Panc1 (cell line): Measurements from ENCODE around the gene CALM1. TPM values are rescaled to one million over a fixed set of nuclear protein-coding genes. Genes with fewer than 3 reads are reported as not detected.

Source experiments
- ATAC-seq: fragments of 200-7000 bp; cut with Tn5 transposase; 2 replicates; pipeline ENCODE4 v1.9.1; 2020; ENCODE audit warnings: mild to moderate bottlenecking, moderate library complexity
- BruUV-seq: library from RNA; stranded (reverse); fragments of 400-500 nt; replicated peaks from 2 replicates; lab custom pipeline; 2021; lab: Mats Ljungman, UMichigan
- CTCF ChIA-PET: fragments of 300-600 bp; sonication (Branson Sonifier 250); formaldehyde crosslinking; loops from one replicate; lab custom pipeline; 2022; ENCODE audit warnings: antibody characterized with exemption; lab: Charles Lee
- POLR2A ChIA-PET: fragments of 300-600 bp; sonication (Branson Sonifier 250); formaldehyde crosslinking; loops from one replicate; lab custom pipeline; 2022; ENCODE audit warnings: antibody characterized with exemption; lab: Charles Lee
- DNase-seq: peaks from one replicate; pipeline ENCODE4 v3.0.0-alpha.2; 2010; ENCODE audit warnings: low read depth, low spot score
- H3K27ac ChIP-seq: 2 replicates; pipeline ENCODE4 v1.5.1; 2011; ENCODE audit warnings: mild to moderate bottlenecking, low read length, inconsistent platforms
- H3K27me3 ChIP-seq: fragments of 200-500 bp; sonication (Bioruptor generic); 2 replicates; pipeline ENCODE4 v1.6.0; 2014; ENCODE audit warnings: low read length, inconsistent platforms; ENCODE audit not compliant: control insufficient read depth, insufficient read depth
- H3K36me3 ChIP-seq: fragments of 200-500 bp; sonication (Bioruptor generic); 2 replicates; pipeline ENCODE4 v1.5.1; 2014; ENCODE audit warnings: inconsistent platforms, mild to moderate bottlenecking, low read length, moderate library complexity; ENCODE audit not compliant: control insufficient read depth, insufficient read depth
- H3K4me1 ChIP-seq: 2 replicates; pipeline ENCODE4 v1.5.1; 2011; ENCODE audit warnings: inconsistent platforms, mild to moderate bottlenecking, low read length, moderate library complexity; ENCODE audit not compliant: control insufficient read depth, insufficient read depth
- H3K4me3 ChIP-seq, 2 experiments: 2 replicates each; pipeline ENCODE4 v1.5.1; 2011 to 2012; ENCODE audit warnings: low read depth in 2 of 2, low read length in 2 of 2, mild to moderate bottlenecking in 2 of 2, inconsistent platforms in 1 of 2, moderate library complexity in 1 of 2
- H3K9me3 ChIP-seq: fragments of 200-500 bp; sonication (Bioruptor generic); 2 replicates; pipeline ENCODE4 v1.5.1; 2014; ENCODE audit warnings: low read depth, mild to moderate bottlenecking, inconsistent platforms, low read length, moderate library complexity; ENCODE audit not compliant: control insufficient read depth, insufficient read depth
- CTCF ChIP-seq: fragments of 450-650 bp; IDR thresholded peaks from 2 replicates; pipeline ENCODE4 v1.5.1; 2017; ENCODE audit warnings: mild to moderate bottlenecking
- POLR2AphosphoS5 ChIP-seq: IDR thresholded peaks from 2 replicates; pipeline ENCODE4 v1.6.1; 2012; ENCODE audit warnings: mild to moderate bottlenecking, low read depth, low read length, moderate library complexity
- REST ChIP-seq, 2 experiments: IDR thresholded peaks; 2 replicates each; pipeline ENCODE4 v1.6.1; 2011 to 2012; ENCODE audit warnings: low read depth in 2 of 2, control low read depth in 1 of 2, low read length in 1 of 2, mild to moderate bottlenecking in 1 of 2, moderate library complexity in 1 of 2; ENCODE audit not compliant: insufficient read depth in 1 of 2
- SIN3A ChIP-seq: IDR thresholded peaks from 2 replicates; pipeline ENCODE4 v1.6.1; 2012; ENCODE audit warnings: low read depth, mild to moderate bottlenecking, low read length, moderate library complexity, borderline replicate concordance; ENCODE audit not compliant: insufficient read depth
- TCF7L2 ChIP-seq: IDR thresholded peaks from 2 replicates; pipeline ENCODE4 v1.6.1; 2011; ENCODE audit warnings: mild to moderate bottlenecking, low read depth, low read length, inconsistent platforms
- in situ Hi-C: cut with HindIII; loops from 2 replicates; pipeline ENCODE4 v1.10.0; 2016; ENCODE audit warnings: low sequenced_read_pairs, low pct_unique_long_range_greater_than_20kb
- intact Hi-C: fragments of 100-400 bp; cut with micrococcal nuclease; formaldehyde crosslinking; loops from one replicate; pipeline ENCODE4 v1.10.0; 2022; ENCODE audit not compliant: unreplicated experiment
- total RNA-seq: library from RNA; stranded (reverse); gene quantifications from one replicate; pipeline ENCODE4 v1.2.1, GENCODE V29; 2021; ENCODE audit not compliant: unreplicated experiment

The CALM1 gene
- total RNA-seq, 1 experiment from 2014 or later, result 182 TPM

- Histone ChIP-seq H3K27me3 (no peaks in the 10 kb centered on the region), H3K4me3 (no peak overlapping the region), H3K36me3 (no peaks in the 10 kb centered on the region), H3K4me1 (no peaks in the 10 kb centered on the region), H3K9me3 (no peaks in the 10 kb centered on the region), H3K27ac (no peak overlapping the region)
- TF ChIP-seq TCF7L2 (no peak), CTCF (no peak), SIN3A (no peak), POLR2AphosphoS5 (no peak), REST (IDR thresholded peaks at IDR 0.05; ENCODE audit: insufficient read depth in 1 of 2, low read depth in 2 of 2, low read length in 1 of 2) (no peak)
- no peak for ATAC-seq
- no peak for DNase-seq
- CTCF ChIA-PET, result no interaction called here
- intact Hi-C loops, result no loop called here
- POLR2A ChIA-PET, result no interaction called here
- in situ Hi-C loops, result no loop called here
- no TSS peak for BruUV-seq
Observed at GRCh38 chr14:90373887-90374286, 22.9 kb upstream of the CALM1 start.

- H3K36me3 ChIP-seq, result no peaks in the 10 kb centered on the region
- no peaks in the 10 kb centered on the region for H3K9me3 ChIP-seq
- no peak for ATAC-seq
- TF ChIP-seq CTCF (no peak), SIN3A (no peak), TCF7L2 (no peak), REST (IDR thresholded peaks at IDR 0.05; ENCODE audit: insufficient read depth in 1 of 2, low read depth in 2 of 2, low read length in 1 of 2) (no peak), POLR2AphosphoS5 (no peak)
- no peak overlapping the region for H3K27ac ChIP-seq
- no TSS peak for BruUV-seq
- POLR2A ChIA-PET, result no interaction called here
- CTCF ChIA-PET, result interaction anchor here (0.7 kb wide), 2 partner anchors 35 to 310 kb away, joined by 4 to 5 read pairs; no protein-coding TSS in a partner anchor
- no peaks in the 10 kb centered on the region for H3K4me1 ChIP-seq
- no peak overlapping the region for H3K4me3 ChIP-seq
- no peaks in the 10 kb centered on the region for H3K27me3 ChIP-seq
- DNase-seq, result no peak
- in situ Hi-C loops (no loop called here), intact Hi-C loops (no loop called here)
Observed at GRCh38 chr14:90374813-90375212, 22.0 kb upstream of the CALM1 start.
